ENCODE measurements around the gene MMP17. TPM values are rescaled to one million over a fixed set of nuclear protein-coding genes. Genes with fewer than 3 reads are reported as not detected.

MMP17 gene
- total and polyA plus RNA-seq, 10 of the 15 experiments (the other 5 are each of a cell fraction or from before 2014, with no cell fraction given) = 0.11 to 0.28 (median 0.23) TPM; not detected in 7

DNA sequence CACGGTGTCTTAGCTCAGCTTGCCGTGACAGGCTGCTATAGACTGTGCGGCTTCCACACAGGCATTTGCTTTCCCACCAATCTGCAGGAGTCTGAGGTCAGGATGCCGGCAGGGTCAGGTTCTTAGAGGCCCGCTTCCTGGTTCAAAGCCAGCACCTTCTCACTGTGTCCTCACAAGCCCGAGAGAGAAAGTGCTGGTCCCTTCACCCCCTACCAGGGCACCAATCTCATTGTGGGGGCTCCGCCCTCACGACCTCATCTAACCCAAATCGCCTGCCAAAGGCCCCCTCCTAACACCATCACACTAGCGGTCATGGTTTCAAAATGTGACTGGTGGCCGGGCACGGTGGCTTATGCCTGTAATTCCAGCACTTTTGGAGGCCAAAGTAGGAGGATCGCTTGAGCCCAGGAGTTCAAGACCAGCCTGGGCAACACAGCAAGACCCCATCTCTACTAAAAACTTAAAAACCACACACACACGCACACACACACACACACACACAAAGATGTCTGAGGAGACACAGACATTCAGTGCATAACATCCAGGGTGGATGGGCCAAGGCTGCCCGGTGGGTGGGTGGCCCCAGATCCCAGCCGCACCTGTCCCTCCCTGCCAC lies 26.8 kb downstream of the MMP17 start (continued):
- TF ChIP-seq, protein P1, sequence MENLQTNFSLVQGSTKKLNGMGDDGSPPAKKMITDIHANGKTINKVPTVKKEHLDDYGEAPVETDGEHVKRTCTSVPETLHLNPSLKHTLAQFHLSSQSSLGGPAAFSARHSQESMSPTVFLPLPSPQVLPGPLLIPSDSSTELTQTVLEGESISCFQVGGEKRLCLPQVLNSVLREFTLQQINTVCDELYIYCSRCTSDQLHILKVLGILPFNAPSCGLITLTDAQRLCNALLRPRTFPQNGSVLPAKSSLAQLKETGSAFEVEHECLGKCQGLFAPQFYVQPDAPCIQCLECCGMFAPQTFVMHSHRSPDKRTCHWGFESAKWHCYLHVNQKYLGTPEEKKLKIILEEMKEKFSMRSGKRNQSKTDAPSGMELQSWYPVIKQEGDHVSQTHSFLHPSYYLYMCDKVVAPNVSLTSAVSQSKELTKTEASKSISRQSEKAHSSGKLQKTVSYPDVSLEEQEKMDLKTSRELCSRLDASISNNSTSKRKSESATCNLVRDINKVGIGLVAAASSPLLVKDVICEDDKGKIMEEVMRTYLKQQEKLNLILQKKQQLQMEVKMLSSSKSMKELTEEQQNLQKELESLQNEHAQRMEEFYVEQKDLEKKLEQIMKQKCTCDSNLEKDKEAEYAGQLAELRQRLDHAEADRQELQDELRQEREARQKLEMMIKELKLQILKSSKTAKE (IDR thresholded peaks at IDR 0.05; ENCODE audit: low read depth, poor library complexity, severe bottlenecking) = no peak
- no peak for TF ChIP-seq ZNF384 (IDR thresholded peaks at IDR 0.05; ENCODE audit: borderline replicate concordance, low read depth, low read length)
- TF ChIP-seq MYC (IDR thresholded peaks at IDR 0.05; ENCODE audit: insufficient read depth, insufficient read length, insufficient replicate concordance, low read length, severe bottlenecking) = no peak
- TF ChIP-seq, protein P2, sequence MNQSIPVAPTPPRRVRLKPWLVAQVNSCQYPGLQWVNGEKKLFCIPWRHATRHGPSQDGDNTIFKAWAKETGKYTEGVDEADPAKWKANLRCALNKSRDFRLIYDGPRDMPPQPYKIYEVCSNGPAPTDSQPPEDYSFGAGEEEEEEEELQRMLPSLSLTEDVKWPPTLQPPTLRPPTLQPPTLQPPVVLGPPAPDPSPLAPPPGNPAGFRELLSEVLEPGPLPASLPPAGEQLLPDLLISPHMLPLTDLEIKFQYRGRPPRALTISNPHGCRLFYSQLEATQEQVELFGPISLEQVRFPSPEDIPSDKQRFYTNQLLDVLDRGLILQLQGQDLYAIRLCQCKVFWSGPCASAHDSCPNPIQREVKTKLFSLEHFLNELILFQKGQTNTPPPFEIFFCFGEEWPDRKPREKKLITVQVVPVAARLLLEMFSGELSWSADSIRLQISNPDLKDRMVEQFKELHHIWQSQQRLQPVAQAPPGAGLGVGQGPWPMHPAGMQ (IDR thresholded peaks at IDR 0.05; ENCODE audit: borderline replicate concordance) = no peak
- TF ChIP-seq GABPA (IDR thresholded peaks at IDR 0.05; ENCODE audit: low read depth) = no peak
- no peak for TF ChIP-seq FOXK2 (IDR thresholded peaks at IDR 0.05)

DNA sequence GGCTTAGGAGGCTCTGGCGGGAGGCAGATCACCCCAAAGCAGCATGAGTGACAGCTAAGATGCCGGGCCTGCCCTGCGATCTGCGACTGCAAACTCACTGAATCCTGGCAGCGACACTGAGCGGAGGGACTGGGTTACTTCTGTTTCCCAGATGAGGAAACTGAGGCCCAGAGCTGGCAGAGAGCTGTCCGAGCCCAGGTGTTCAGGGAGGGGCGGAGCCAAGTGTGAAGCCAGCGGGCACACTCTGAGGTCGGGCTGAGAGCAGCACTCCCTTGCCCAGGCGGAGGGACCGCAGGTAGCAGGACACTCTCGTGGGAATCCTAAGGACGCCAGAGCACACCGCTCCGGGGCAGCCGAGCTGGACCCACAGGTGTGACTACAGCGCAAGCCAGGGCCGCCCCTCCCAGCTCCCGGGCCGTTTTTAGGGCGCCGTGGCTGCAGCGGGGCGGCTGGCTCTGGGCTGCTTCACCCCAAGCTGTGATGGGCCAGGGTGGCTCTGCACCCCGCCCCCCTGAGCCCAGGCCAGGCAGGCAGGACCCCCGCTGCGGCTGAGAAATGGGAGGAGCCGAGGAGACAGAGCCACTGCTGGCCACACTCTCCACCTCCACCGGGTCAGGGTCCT lies 27.4 kb downstream of the MMP17 start:
- no peaks in the 10 kb centered on the region for H4K20me1 ChIP-seq (ENCODE audit: control insufficient read depth, insufficient read depth)
- WGBS (ENCODE audit: insufficient coverage, insufficient replicate concordance, low lambda C conversion rate, missing lambda C conversion rate) = 43% methylated on average over 28 of the region's 30 CpGs
- ChIA-PET SMC1A (ENCODE audit: uncharacterized antibody, unreplicated experiment) (no interaction called here), POLR2A (no interaction called here), CTCF (no interaction called here), RAD21 (ENCODE audit: unreplicated experiment) (no interaction called here)
- no peaks in the 10 kb centered on the region for H3K36me3 ChIP-seq (ENCODE audit: control insufficient read depth in 2 of 2, insufficient read depth in 2 of 2, low read length in 1 of 2)
- no TSS peak for BruUV-seq (replicated peaks)
- peaks cover 3% of the 10 kb centered on the region; the same call in 1 of the 2 replicates for H3K4me1 ChIP-seq (ENCODE audit: control insufficient read depth, insufficient read depth, low read length)
- no peak overlapping the region for H3K4me2 ChIP-seq (ENCODE audit: control insufficient read depth, insufficient read depth)
- no peak overlapping the region for H2AFZ ChIP-seq (ENCODE audit: control insufficient read depth, low read depth, low read length)
- no peaks in the 10 kb centered on the region for H3K9me3 ChIP-seq (replicated peaks; ENCODE audit: control insufficient read depth, insufficient read depth, low read length)
- H3K9ac ChIP-seq (ENCODE audit: control insufficient read depth, insufficient read depth, low read length) = no peak overlapping the region
- in situ Hi-C loops (cut with MboI) = no loop called here
- TF ChIP-seq RELA (IDR thresholded peaks at IDR 0.05; ENCODE audit: borderline replicate concordance, partially characterized antibody) (no peak), CEBPB (IDR thresholded peaks at IDR 0.05; ENCODE audit: borderline replicate concordance in 1 of 2, low read depth in 2 of 2, low read length in 2 of 2) (no peak), MTA2 (IDR thresholded peaks at IDR 0.05; ENCODE audit: low read depth) (no peak), NR2C2 (IDR thresholded peaks at IDR 0.05; ENCODE audit: borderline replicate concordance, control insufficient read depth, insufficient read length, low read depth) (no peak)
- no peak for FAIRE-seq
- intact Hi-C loops (cut with micrococcal nuclease; ENCODE audit: unreplicated experiment) = no loop called here
- H3K27ac ChIP-seq (ENCODE audit: control insufficient read depth, insufficient read depth) = no peak overlapping the region
- H3K4me3 ChIP-seq = no peak overlapping the region
- no peaks in the 10 kb centered on the region for H3K79me2 ChIP-seq (ENCODE audit: control insufficient read depth, insufficient read depth, low read length)
- H3K27me3 ChIP-seq (replicated peaks in 1 of 2; ENCODE audit: control insufficient read depth in 2 of 2, insufficient read depth in 2 of 2, low read length in 1 of 2) = no peaks in the 10 kb centered on the region
- no peak for DNase-seq (ENCODE audit: low read depth, low spot score)
- ATAC-seq = no peak

All from GM12878 (cell line).